Endothelial cell of umbilical vein (primary cell): ENCODE results near the gene SMIM14. TPM values are rescaled to one million over a fixed set of nuclear protein-coding genes. Genes with fewer than 3 reads are reported as not detected.
A peak's percentile ranks its signal among the peaks of the same experiment; 100 is the strongest.

ENCODE experiments used
- BruUV-seq: library from RNA; stranded (reverse); fragments of 400-500 nt; replicated peaks from 2 replicates; lab custom pipeline; 2021; lab: Mats Ljungman, UMichigan
- CTCF ChIA-PET: fragments of 300-600, 350-600 bp; sonication (Branson Sonifier 250); formaldehyde crosslinking; loops from one replicate; lab custom pipeline; 2021; ENCODE audit warnings: antibody characterized with exemption, inconsistent platforms; lab: Charles Lee
- POLR2A ChIA-PET: fragments of 300-600, 350-600 bp; sonication (Branson Sonifier 250); formaldehyde crosslinking; loops from one replicate; lab custom pipeline; 2021; ENCODE audit warnings: antibody characterized with exemption, inconsistent platforms; lab: Charles Lee
- DNase-seq: peaks from one replicate; pipeline ENCODE4 v3.0.0-alpha.2; 2011; ENCODE audit warnings: low read depth, low spot score
- FAIRE-seq: peaks from 2 replicates; lab custom pipeline; 2011; peaks lifted over from hg19 to GRCh38; lab: Jason Lieb, UNC
- H2AFZ ChIP-seq: 2 replicates; pipeline ENCODE4 v1.6.0; 2012; ENCODE audit warnings: low read depth, low read length, control low read depth, inconsistent platforms
- H3K27ac ChIP-seq: 2 replicates; pipeline ENCODE4 v1.5.1; 2011; ENCODE audit warnings: low read depth, mild to moderate bottlenecking, control low read depth, low read length, moderate library complexity; ENCODE audit not compliant: insufficient read depth
- H3K27me3 ChIP-seq, 2 experiments: 2 replicates each; pipeline versions ENCODE4 v1.6.0 to v1.6.1; 2011; ENCODE audit warnings: low read length in 2 of 2, mixed read lengths in 1 of 2; ENCODE audit not compliant: control insufficient read depth in 2 of 2, insufficient read depth in 2 of 2
- H3K36me3 ChIP-seq, 2 experiments: 2 replicates in 1 of 2; 3 replicates in 1 of 2; pipeline ENCODE4 v1.5.1; 2011; ENCODE audit warnings: low read length in 2 of 2, mild to moderate bottlenecking in 1 of 2, moderate library complexity in 1 of 2; ENCODE audit not compliant: control insufficient read depth in 2 of 2, insufficient read depth in 2 of 2; ENCODE audit errors: extremely low read depth in 1 of 2
- H3K4me1 ChIP-seq: 3 replicates; pipeline ENCODE4 v1.5.1; 2011; ENCODE audit warnings: mild to moderate bottlenecking, low read length; ENCODE audit not compliant: control insufficient read depth, insufficient read depth; ENCODE audit errors: extremely low read depth
- H3K4me2 ChIP-seq: 2 replicates; pipeline ENCODE4 v1.6.1; 2011; ENCODE audit warnings: low read length, control low read depth, mixed read lengths; ENCODE audit not compliant: insufficient read depth
- H3K4me3 ChIP-seq, 3 experiments: fragments of 200-600 bp in 1 of 3; sonication (generic), shearing (Covaris generic) in 1 of 3; replicated peaks in 1 of 3; 2 replicates each; pipeline ENCODE4 v1.5.1; 2011 to 2016; ENCODE audit warnings: control low read depth in 3 of 3, low read length in 3 of 3, mild to moderate bottlenecking in 2 of 3, inconsistent platforms in 1 of 3, low read depth in 1 of 3, moderate library complexity in 1 of 3; ENCODE audit not compliant: insufficient read depth in 1 of 3
- H3K79me2 ChIP-seq: 2 replicates; pipeline ENCODE4 v1.6.0; 2012; ENCODE audit warnings: low read length, inconsistent platforms; ENCODE audit not compliant: control insufficient read depth, insufficient read depth
- H3K9ac ChIP-seq: replicated peaks from 2 replicates; pipeline ENCODE3; 2011; ENCODE audit warnings: low read length, control low read depth; ENCODE audit not compliant: insufficient read depth; ENCODE audit errors: extremely low read depth
- H3K9me1 ChIP-seq: replicated peaks from 3 replicates; pipeline ENCODE4 v1.6.0; 2011; ENCODE audit warnings: mild to moderate bottlenecking, low read length; ENCODE audit not compliant: control insufficient read depth, insufficient read depth; ENCODE audit errors: extremely low read depth
- H3K9me3 ChIP-seq: replicated peaks from 2 replicates; pipeline ENCODE4 v1.5.1; 2012; ENCODE audit warnings: low read length, inconsistent platforms; ENCODE audit not compliant: control insufficient read depth, insufficient read depth
- H4K20me1 ChIP-seq: replicated peaks from 2 replicates; pipeline ENCODE3; 2011; ENCODE audit warnings: mild to moderate bottlenecking, low read length; ENCODE audit not compliant: control insufficient read depth, insufficient read depth; ENCODE audit errors: extremely low read depth
- EZH2 ChIP-seq: IDR thresholded peaks from 2 replicates; pipeline ENCODE4 v1.6.1; 2012; ENCODE audit warnings: borderline replicate concordance, low read depth, mild to moderate bottlenecking, moderate library complexity, low read length, inconsistent platforms; ENCODE audit not compliant: severe bottlenecking
- FOS ChIP-seq: IDR thresholded peaks from 2 replicates; pipeline ENCODE4 v1.6.1; 2011; ENCODE audit warnings: mild to moderate bottlenecking, low read length, moderate library complexity, borderline replicate concordance; ENCODE audit not compliant: insufficient read depth
- GATA2 ChIP-seq: IDR thresholded peaks from 2 replicates; pipeline ENCODE4 v1.7.0; 2011; ENCODE audit warnings: low read depth, mild to moderate bottlenecking, moderate library complexity, mixed read lengths, low read length; ENCODE audit not compliant: insufficient read length, insufficient read depth
- JUN ChIP-seq: IDR thresholded peaks from 2 replicates; pipeline ENCODE4 v1.6.1; 2011; ENCODE audit warnings: borderline replicate concordance, low read depth; ENCODE audit not compliant: insufficient read length, insufficient read depth
- MYC ChIP-seq: IDR thresholded peaks from one replicate; pipeline ENCODE4 v1.6.1; 2011; ENCODE audit warnings: mild to moderate bottlenecking, low read depth, low read length
- POLR2A ChIP-seq: IDR thresholded peaks from 2 replicates; pipeline ENCODE4 v1.6.1; 2012; ENCODE audit warnings: low read depth, mild to moderate bottlenecking, control low read depth, low read length
- POLR2AphosphoS5 ChIP-seq: IDR thresholded peaks from 2 replicates; pipeline ENCODE4 v1.6.1; 2012; ENCODE audit warnings: low read depth, mild to moderate bottlenecking, control low read depth, low read length, moderate library complexity; ENCODE audit not compliant: insufficient read depth
- dilution Hi-C: fragments of 300-500 bp; cut with MboI; formaldehyde crosslinking; loops from one replicate; pipeline ENCODE4 v1.15.0; 2019; ENCODE audit warnings: low sequenced_read_pairs; ENCODE audit not compliant: extremely low pct_ligation_motif_present
- intact Hi-C: fragments of 100-400 bp; cut with micrococcal nuclease; formaldehyde crosslinking; loops from one replicate; pipeline ENCODE4 v1.10.0; 2022
- polyA plus RNA-seq, 4 experiments: library from polyadenylated mRNA; depleted of rRNA in 3 of 4; stranded (reverse) in 3 of 4; unstranded in 1 of 4; fragments of >200 nt; gene quantifications; 2 replicates each; pipeline versions ENCODE4 v1.2.1 to v1.2.3, GENCODE V29; 2011 to 2012; ENCODE audit warnings: missing spikeins in 1 of 4
- total RNA-seq: library from RNA; stranded (reverse); gene quantifications from 2 replicates; pipeline ENCODE4 v1.2.3, GENCODE V29; 2021
- TF ChIP-seq, protein P1 (sequence below), 2 donors: IDR thresholded peaks; 1 replicate in 1 of 2; 2 replicates in 1 of 2; pipeline ENCODE4 v1.5.1; 2011; ENCODE audit warnings: low read length in 2 of 2, mild to moderate bottlenecking in 2 of 2, moderate library complexity in 2 of 2, control low read depth in 1 of 2, inconsistent platforms in 1 of 2, low read depth in 1 of 2; ENCODE audit not compliant: insufficient read depth in 1 of 2; ENCODE audit errors: extremely low read depth in 1 of 2
- TF ChIP-seq, protein P2 (sequence below): IDR thresholded peaks from 2 replicates; pipeline ENCODE4 v1.6.1; 2011; ENCODE audit not compliant: insufficient read depth, insufficient read length

Gene SMIM14
- total and polyA plus RNA-seq, 2 donors (not counting 3 experiments of a cell fraction or from before 2014, with no cell fraction given), result 12.3 to 15.4 TPM

DNA sequence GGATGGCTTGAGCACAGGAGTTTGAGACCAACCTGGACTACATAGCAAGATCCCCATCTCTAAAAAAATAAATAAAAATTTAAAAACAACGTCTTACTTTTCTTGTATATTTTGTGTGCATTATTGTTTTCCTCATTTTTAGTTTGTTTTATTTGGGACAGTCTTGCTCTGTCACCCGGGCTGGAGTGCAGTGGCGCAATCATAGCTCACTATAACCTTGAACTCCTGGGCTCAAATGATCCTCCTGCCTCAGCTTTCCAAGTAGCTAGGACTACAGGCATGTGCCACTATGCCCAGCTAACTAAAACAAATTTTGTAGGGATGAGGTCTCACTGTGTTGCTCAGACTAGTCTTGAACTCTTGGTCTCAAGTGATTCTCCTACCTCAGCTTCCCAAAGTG lies 9.5 kb upstream of the SMIM14 start:
- intact Hi-C loops (no loop called here), dilution Hi-C loops (no loop called here)
- H3K4me1 ChIP-seq, result no peaks in the 10 kb centered on the region
- H3K4me3 ChIP-seq, result no peak overlapping the region
- H3K9me3 ChIP-seq, result no peaks in the 10 kb centered on the region
- POLR2A ChIA-PET, result interaction anchor here (1.4 kb wide), 1 partner anchor 10 kb away, joined by 3 read pairs; the partner anchor contains the start of gene SMIM14
- no peaks in the 10 kb centered on the region for H3K36me3 ChIP-seq
- TF ChIP-seq POLR2A, result no peak
- no peak overlapping the region for H3K27ac ChIP-seq
- BruUV-seq, result no TSS peak
- no peak overlapping the region for H3K9ac ChIP-seq
- no peaks in the 10 kb centered on the region for H3K27me3 ChIP-seq
- H3K4me2 ChIP-seq, result no peak overlapping the region
- DNase-seq, result no peak
- H3K9me1 ChIP-seq, result no peaks in the 10 kb centered on the region
- no peaks in the 10 kb centered on the region for H4K20me1 ChIP-seq
- FAIRE-seq, result peak; percentile 63
- H2AFZ ChIP-seq, result no peak overlapping the region
- CTCF ChIA-PET, result interaction anchor here (1.0 to 1.3 kb wide), 2 partner anchors 10 to 125 kb away, joined by 3 read pairs; partner anchors contain the start of gene SMIM14
- no peaks in the 10 kb centered on the region for H3K79me2 ChIP-seq

DNA sequence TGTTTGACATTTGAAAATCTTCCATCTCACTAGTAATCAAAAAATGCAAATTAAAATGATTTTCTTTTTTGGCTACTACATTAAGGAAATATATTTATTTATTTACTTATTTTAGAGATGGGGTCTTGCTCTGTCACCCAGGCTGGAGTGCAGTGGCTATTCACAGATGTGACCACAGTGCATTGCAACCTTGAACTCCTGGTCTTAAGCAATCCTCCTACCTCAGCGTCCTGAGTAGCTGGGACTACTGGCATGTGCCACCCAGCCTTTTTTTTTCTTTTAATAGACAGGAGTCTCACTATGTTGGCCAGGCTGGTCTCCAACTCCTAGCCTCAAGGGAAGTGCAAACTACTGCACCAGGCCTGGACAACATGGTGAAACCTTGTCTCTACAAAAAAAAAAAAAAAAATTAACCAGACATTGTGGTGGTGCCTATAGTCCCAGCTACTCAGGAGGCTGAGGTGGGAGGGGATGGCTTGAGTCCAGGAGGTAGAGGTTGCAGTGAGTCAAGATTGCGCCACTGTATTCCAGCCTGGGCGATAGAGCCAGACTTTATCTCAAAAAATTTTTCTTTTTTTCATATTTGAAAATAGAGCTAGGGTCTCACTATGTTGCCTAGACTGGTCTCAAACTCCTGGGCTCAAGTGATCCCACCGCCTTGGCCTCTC lies 4.4 kb upstream of the SMIM14 start:
- Histone ChIP-seq H3K4me3 (no peak overlapping the region), H3K27ac (no peak overlapping the region), H2AFZ (no peak overlapping the region), H3K4me1 (peaks cover 2% of the 10 kb centered on the region), H4K20me1 (no peaks in the 10 kb centered on the region), H3K9me1 (no peaks in the 10 kb centered on the region), H3K27me3 (no peaks in the 10 kb centered on the region), H3K4me2 (no peak overlapping the region), H3K9ac (no peak overlapping the region), H3K79me2 (peaks cover 3% of the 10 kb centered on the region), H3K9me3 (no peaks in the 10 kb centered on the region), H3K36me3 (no peaks in the 10 kb centered on the region)
- FAIRE-seq, result no peak
- no peak for DNase-seq
- dilution Hi-C loops, result no loop called here
- intact Hi-C loops, result no loop called here
- ChIA-PET CTCF (no interaction called here), POLR2A (no interaction called here)
- no TSS peak for BruUV-seq
- TF ChIP-seq FOS (no peak), EZH2 (no peak), JUN (no peak), GATA2 (no peak), MYC (no peak), POLR2A (no peak), POLR2AphosphoS5 (no peak)
- TF ChIP-seq, protein P1, sequence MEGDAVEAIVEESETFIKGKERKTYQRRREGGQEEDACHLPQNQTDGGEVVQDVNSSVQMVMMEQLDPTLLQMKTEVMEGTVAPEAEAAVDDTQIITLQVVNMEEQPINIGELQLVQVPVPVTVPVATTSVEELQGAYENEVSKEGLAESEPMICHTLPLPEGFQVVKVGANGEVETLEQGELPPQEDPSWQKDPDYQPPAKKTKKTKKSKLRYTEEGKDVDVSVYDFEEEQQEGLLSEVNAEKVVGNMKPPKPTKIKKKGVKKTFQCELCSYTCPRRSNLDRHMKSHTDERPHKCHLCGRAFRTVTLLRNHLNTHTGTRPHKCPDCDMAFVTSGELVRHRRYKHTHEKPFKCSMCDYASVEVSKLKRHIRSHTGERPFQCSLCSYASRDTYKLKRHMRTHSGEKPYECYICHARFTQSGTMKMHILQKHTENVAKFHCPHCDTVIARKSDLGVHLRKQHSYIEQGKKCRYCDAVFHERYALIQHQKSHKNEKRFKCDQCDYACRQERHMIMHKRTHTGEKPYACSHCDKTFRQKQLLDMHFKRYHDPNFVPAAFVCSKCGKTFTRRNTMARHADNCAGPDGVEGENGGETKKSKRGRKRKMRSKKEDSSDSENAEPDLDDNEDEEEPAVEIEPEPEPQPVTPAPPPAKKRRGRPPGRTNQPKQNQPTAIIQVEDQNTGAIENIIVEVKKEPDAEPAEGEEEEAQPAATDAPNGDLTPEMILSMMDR (IDR thresholded peaks at IDR 0.05; ENCODE audit: extremely low read depth in 1 of 2, insufficient read depth in 1 of 2, low read depth in 1 of 2, low read length in 2 of 2), result no peak
- TF ChIP-seq, protein P2, sequence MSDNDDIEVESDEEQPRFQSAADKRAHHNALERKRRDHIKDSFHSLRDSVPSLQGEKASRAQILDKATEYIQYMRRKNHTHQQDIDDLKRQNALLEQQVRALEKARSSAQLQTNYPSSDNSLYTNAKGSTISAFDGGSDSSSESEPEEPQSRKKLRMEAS, result no peak
